G401 (cell line): ENCODE results near the gene TMEM167B. TPM values are rescaled to one million over a fixed set of nuclear protein-coding genes. Genes with fewer than 3 reads are reported as not detected.
"Not testable (repeated sequence)": the region's sequence is repeated elsewhere in the genome, so short reads cannot be mapped to it uniquely, and the experiment has no call there.

ENCODE experiments used
- DNase-seq: peaks from one replicate; pipeline ENCODE4 v3.0.0-alpha.2; 2015; ENCODE audit warnings: low spot score
- in situ Hi-C: cut with HindIII; loops from 2 replicates; pipeline ENCODE4 v1.10.0; 2016; ENCODE audit warnings: low sequenced_read_pairs, mixed read lengths
- total RNA-seq: library from RNA; depleted of rRNA; stranded (reverse); fragments of >200 nt; shearing (Covaris generic); gene quantifications from 2 replicates; pipeline ENCODE4 v1.2.3, GENCODE V29; 2014; rRNA removed

TMEM167B gene
- total RNA-seq, 1 experiment from 2014 or later, result 7.2 TPM

- in situ Hi-C loops, result no loop called here
- DNase-seq, result no peak
Measured at GRCh38 chr1:109142260-109142659, 51.7 kb downstream of the TMEM167B start.

GRCh38 chr1:109142725-109143124 is 52.2 kb downstream of the TMEM167B start:
- in situ Hi-C loops, DNase-seq: not testable (repeated sequence)

Other genes starting within 250 kb of the TMEM167B start
- gene AKNAD1, start 233.7 kb upstream of the TMEM167B start, total RNA-seq, result not detected in 2 replicates
- gene GPSM2, start 213.8 kb upstream of the TMEM167B start, total RNA-seq, result 28.2 and 29.3 TPM in 2 replicates
- gene CLCC1, start 127.3 kb upstream of the TMEM167B start, total RNA-seq, result 16.6 and 34.7 TPM in 2 replicates
- 5.4 and 7.1 TPM in 2 replicates for gene WDR47, start 48.7 kb upstream of the TMEM167B start, total RNA-seq
- 6.3 and 23.9 TPM in 2 replicates for gene TAF13, start 14.8 kb upstream of the TMEM167B start, total RNA-seq
- gene ELAPOR1, start 23.4 kb downstream of the TMEM167B start, total RNA-seq, result not detected in 2 replicates
- gene SARS1, start 123.2 kb downstream of the TMEM167B start, total RNA-seq, result 205 and 214 TPM in 2 replicates
- 4.2 and 5.0 TPM in 2 replicates for gene CELSR2, start 158.8 kb downstream of the TMEM167B start, total RNA-seq
- 46.8 and 58.2 TPM in 2 replicates for gene PSRC1, start 192.4 kb downstream of the TMEM167B start, total RNA-seq
- gene MYBPHL, start 216.2 kb downstream of the TMEM167B start, total RNA-seq, result 0.18 TPM in 1 of 2 replicates, not detected in the other